Keratinocyte (primary cell): Measurements from ENCODE around the gene NME8. TPM values are rescaled to one million over a fixed set of nuclear protein-coding genes. Genes with fewer than 3 reads are reported as not detected.

Experiments
- DNase-seq: peaks from one replicate; pipeline ENCODE4 v3.0.0-alpha.2; 2011; ENCODE audit warnings: low read depth, missing footprints, low spot score
- FAIRE-seq: peaks from 2 replicates; lab custom pipeline; 2011; peaks lifted over from hg19 to GRCh38; lab: Jason Lieb, UNC
- H2AFZ ChIP-seq: 2 replicates; pipeline ENCODE4 v1.6.0; 2012; ENCODE audit warnings: low read length, control low read depth, inconsistent platforms; ENCODE audit not compliant: control insufficient read depth
- H3K27ac ChIP-seq: 2 replicates; pipeline ENCODE4 v1.5.1; 2011; ENCODE audit warnings: low read length; ENCODE audit not compliant: control insufficient read depth, insufficient read depth
- H3K27me3 ChIP-seq: 3 replicates; pipeline ENCODE4 v1.6.0; 2011; ENCODE audit warnings: low read length; ENCODE audit not compliant: control insufficient read depth, insufficient read depth; ENCODE audit errors: extremely low read depth
- H3K36me3 ChIP-seq, 2 experiments: 2 replicates in 1 of 2; 3 replicates in 1 of 2; pipeline ENCODE4 v1.5.1; 2011; ENCODE audit warnings: low read length in 2 of 2, mild to moderate bottlenecking in 1 of 2; ENCODE audit not compliant: control insufficient read depth in 2 of 2, insufficient read depth in 2 of 2; ENCODE audit errors: extremely low read depth in 1 of 2
- H3K4me1 ChIP-seq: 3 replicates; pipeline ENCODE4 v1.5.1; 2011; ENCODE audit warnings: low read length; ENCODE audit not compliant: control insufficient read depth, insufficient read depth; ENCODE audit errors: extremely low read depth
- H3K4me2 ChIP-seq: 3 replicates; pipeline ENCODE4 v1.6.0; 2011; ENCODE audit warnings: low read depth, low read length; ENCODE audit not compliant: control insufficient read depth, insufficient read depth; ENCODE audit errors: extremely low read depth
- H3K4me3 ChIP-seq, 3 experiments: fragments of 200-600 bp in 1 of 3; sonication (generic) in 1 of 3; 2 replicates in 2 of 3; 3 replicates in 1 of 3; pipeline ENCODE4 v1.5.1; 2011 to 2016; ENCODE audit warnings: low read length in 3 of 3, mild to moderate bottlenecking in 3 of 3, control low read depth in 2 of 3, inconsistent platforms in 1 of 3, low read depth in 1 of 3, mixed read lengths in 1 of 3, mixed run types in 1 of 3, moderate library complexity in 1 of 3; ENCODE audit not compliant: control insufficient read depth in 2 of 3, insufficient read depth in 2 of 3; ENCODE audit errors: extremely low read depth in 1 of 3
- H3K79me2 ChIP-seq: 2 replicates; pipeline ENCODE4 v1.6.0; 2012; ENCODE audit warnings: low read length; ENCODE audit not compliant: control insufficient read depth, insufficient read depth
- H3K9ac ChIP-seq: 3 replicates; pipeline ENCODE4 v1.6.0; 2011; ENCODE audit warnings: low read length; ENCODE audit not compliant: control insufficient read depth, insufficient read depth; ENCODE audit errors: extremely low read depth
- H3K9me1 ChIP-seq: 3 replicates; pipeline ENCODE4 v1.6.0; 2011; ENCODE audit warnings: low read length; ENCODE audit not compliant: control insufficient read depth, insufficient read depth; ENCODE audit errors: extremely low read depth
- H3K9me3 ChIP-seq: 2 replicates; pipeline ENCODE4 v1.5.1; 2012; ENCODE audit warnings: low read depth, low read length; ENCODE audit not compliant: control insufficient read depth
- H4K20me1 ChIP-seq: 3 replicates; pipeline ENCODE4 v1.6.0; 2011; ENCODE audit warnings: low read length; ENCODE audit not compliant: control insufficient read depth, insufficient read depth; ENCODE audit errors: extremely low read depth
- CTCF ChIP-seq, 3 experiments: IDR thresholded peaks in 1 of 3; conservative IDR thresholded peaks in 1 of 3; optimal IDR thresholded peaks in 1 of 3; 2 replicates in 2 of 3; 3 replicates in 1 of 3; pipeline versions ENCODE3 to v1.5.1; 2011; ENCODE audit warnings: low read length in 3 of 3, mild to moderate bottlenecking in 3 of 3, moderate library complexity in 2 of 3, control low read depth in 1 of 3, inconsistent platforms in 1 of 3; ENCODE audit not compliant: insufficient read depth in 2 of 3; ENCODE audit errors: extremely low read depth in 1 of 3
- EZH2 ChIP-seq: IDR thresholded peaks from one replicate; pipeline ENCODE4 v1.6.1; 2012; ENCODE audit warnings: inconsistent platforms, mild to moderate bottlenecking, low read length, moderate library complexity
- dilution Hi-C: fragments of 300-500 bp; cut with MboI; formaldehyde crosslinking; loops from one replicate; pipeline ENCODE4 v1.7.0; 2020; ENCODE audit warnings: low sequenced_read_pairs; ENCODE audit not compliant: extremely low pct_ligation_motif_present
- polyA plus RNA-seq, 5 experiments: library from polyadenylated mRNA; depleted of rRNA in 3 of 5; stranded (reverse) in 3 of 5; stranded (forward) in 1 of 5; unstranded in 1 of 5; fragments of >200 nt; gene quantifications; 1 replicate in 1 of 5; 2 replicates in 3 of 5; 3 replicates in 1 of 5; pipeline versions ENCODE4 v1.2.1 to v1.2.3, GENCODE V29; 2011 to 2012; ENCODE audit warnings: missing spikeins in 2 of 5, low read depth in 1 of 5, low replicate concordance in 1 of 5

The NME8 gene
- polyA plus RNA-seq, 1 donor (not counting 4 experiments of a cell fraction or from before 2014, with no cell fraction given), result not detected

- dilution Hi-C loops, result no loop called here
- no peaks in the 10 kb centered on the region for H4K20me1 ChIP-seq
- H3K9me3 ChIP-seq, result no peaks in the 10 kb centered on the region
- no peaks in the 10 kb centered on the region for H3K27me3 ChIP-seq
- TF ChIP-seq CTCF (optimal IDR thresholded peaks at IDR 0.05 in 1 of 3, IDR thresholded peaks at IDR 0.05 in 1 of 3, conservative IDR thresholded peaks at IDR 0.05 in 1 of 3; ENCODE audit: extremely low read depth in 1 of 3, insufficient read depth in 2 of 3, low read length in 3 of 3) (no peak), EZH2 (no peak)
- H3K9ac ChIP-seq, result no peak overlapping the region
- no peak overlapping the region for H3K4me3 ChIP-seq
- FAIRE-seq, result no peak
- no peaks in the 10 kb centered on the region for H3K79me2 ChIP-seq
- no peaks in the 10 kb centered on the region for H3K4me1 ChIP-seq
- H3K4me2 ChIP-seq, result no peak overlapping the region
- no peak overlapping the region for H3K27ac ChIP-seq
- no peak overlapping the region for H2AFZ ChIP-seq
- DNase-seq, result no peak
- no peaks in the 10 kb centered on the region for H3K9me1 ChIP-seq
- no peaks in the 10 kb centered on the region for H3K36me3 ChIP-seq
These were observed 32.6 kb upstream of the NME8 start for GRCh38 chr7:37815671-37816371.

- Histone ChIP-seq H3K9me3 (no peaks in the 10 kb centered on the region), H3K4me1 (no peaks in the 10 kb centered on the region), H3K79me2 (no peaks in the 10 kb centered on the region), H2AFZ (no peak overlapping the region), H3K4me3 (no peak overlapping the region), H3K9me1 (no peaks in the 10 kb centered on the region), H3K27ac (no peak overlapping the region), H4K20me1 (no peaks in the 10 kb centered on the region), H3K4me2 (no peak overlapping the region), H3K9ac (no peak overlapping the region), H3K36me3 (no peaks in the 10 kb centered on the region), H3K27me3 (no peaks in the 10 kb centered on the region)
- TF ChIP-seq EZH2, result no peak
- TF ChIP-seq CTCF (optimal IDR thresholded peaks at IDR 0.05 in 1 of 3, IDR thresholded peaks at IDR 0.05 in 1 of 3, conservative IDR thresholded peaks at IDR 0.05 in 1 of 3; ENCODE audit: extremely low read depth in 1 of 3, insufficient read depth in 2 of 3, low read length in 3 of 3), result no peak
- dilution Hi-C loops, result no loop called here
- DNase-seq (no peak), FAIRE-seq (no peak)
These were observed 31.3 kb upstream of the NME8 start for GRCh38 chr7:37816922-37817590.
